ENCODE measurements around the gene ZNF106.

The ZNF106 gene

DNA sequence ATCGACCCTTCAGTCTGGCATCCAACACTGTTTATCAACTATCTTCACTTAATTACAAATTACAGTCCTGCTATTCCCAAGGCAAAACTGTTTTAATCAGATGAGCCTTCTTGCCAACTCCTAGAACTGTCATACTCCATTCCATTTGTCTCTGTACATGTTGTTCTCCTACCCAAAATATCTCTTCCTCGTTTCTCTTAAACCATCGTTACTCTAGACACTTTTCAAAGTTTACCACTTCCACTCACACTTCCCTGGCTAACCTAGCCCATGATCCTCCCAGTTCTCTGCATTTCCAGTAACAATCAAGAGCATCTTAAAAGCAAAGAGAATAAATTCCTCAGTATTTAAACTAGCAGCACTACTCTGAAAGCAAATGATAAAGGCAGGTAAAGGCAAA, 19.9 kb downstream of the ZNF106 start:
- DNase-seq, result no peak

GRCh38 chr15:42465520-42466259, 25.3 kb downstream of the ZNF106 start:
- no peak for DNase-seq

DNA sequence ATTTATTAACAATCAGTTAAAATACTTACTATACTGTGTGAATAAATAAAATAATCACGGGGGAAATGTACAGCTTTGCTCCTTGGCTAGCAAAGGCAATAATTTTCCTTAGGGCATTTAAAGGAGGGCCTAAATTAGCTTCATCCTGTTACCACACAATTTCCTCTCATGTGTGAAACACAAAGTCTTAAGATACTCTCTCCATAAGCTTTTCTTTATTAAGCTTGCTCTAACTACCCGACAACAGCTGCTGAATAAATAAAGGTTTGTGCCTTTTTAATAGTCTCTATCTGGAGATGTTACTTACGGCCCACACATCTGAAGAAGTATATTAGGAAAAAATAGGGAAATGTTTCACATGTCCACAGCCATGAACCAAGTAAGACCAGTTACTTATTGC, 29.7 kb downstream of the ZNF106 start:
- DNase-seq, result no peak

DNA sequence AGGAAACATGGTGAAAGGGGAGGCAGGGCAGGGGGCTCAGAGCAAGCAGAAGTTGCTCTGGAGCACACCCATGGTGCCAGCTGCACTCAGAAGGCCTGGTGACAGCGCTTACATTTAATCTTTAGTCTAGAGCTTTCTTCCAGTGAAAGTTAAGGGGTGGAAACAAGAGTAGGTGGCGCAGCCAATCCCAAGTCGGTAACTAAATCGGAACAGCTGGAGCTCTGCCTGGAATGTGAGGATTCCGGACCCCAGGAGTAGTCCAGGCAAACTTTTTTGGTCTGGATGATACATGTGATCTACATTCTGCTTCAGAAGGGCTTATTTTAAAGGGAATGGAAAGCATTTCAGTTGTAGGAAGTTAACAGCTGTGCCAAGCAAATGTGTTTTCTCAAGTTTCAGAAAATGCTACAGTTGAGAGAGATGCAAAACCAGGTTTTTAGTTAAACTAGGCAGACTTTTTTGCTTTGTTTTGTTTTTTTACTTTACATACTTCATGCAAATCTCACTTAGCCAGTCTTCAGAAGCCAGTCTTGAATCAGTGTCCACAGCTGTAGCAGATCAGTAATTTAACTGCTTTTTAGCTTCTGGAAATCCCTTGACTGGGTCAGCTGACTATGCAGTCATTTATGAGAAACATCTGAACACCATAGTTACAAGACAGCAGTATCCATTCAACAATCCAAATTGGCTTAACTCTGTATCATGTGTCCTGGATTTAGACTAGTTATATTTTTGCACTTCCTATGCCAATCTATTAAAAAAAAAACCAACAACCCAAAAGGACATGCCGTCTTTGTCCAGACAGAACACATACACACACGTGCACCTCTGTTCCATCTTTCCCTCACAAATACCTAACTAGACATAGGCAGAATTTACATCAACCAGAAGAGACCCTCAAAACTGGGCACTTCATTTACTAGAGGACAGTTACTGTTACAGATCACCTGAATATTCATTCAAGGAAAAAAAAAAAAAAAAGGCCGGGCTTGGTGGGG, 33.2 kb downstream of the ZNF106 start:
- no peak for DNase-seq

DNA sequence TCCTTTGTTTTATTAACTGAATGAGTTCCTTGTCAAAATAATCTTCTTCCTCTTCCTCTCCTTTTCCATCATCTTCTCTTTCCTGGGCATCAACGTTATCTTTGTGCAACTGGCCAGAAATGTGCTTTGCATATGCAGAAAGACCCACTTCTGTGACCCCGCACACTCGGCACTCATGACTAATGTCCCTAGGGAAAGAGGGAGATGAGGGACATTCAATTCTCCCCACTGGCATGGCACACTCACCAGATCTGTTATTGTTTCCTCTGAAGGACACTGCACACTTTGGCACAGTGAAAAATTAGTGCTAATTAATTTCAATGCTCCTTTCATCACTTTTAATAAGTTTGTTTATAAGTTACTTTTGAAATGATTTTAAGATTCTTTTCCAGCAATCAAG, 34.0 kb downstream of the ZNF106 start:
- no peak for DNase-seq

GRCh38 chr15:42456531-42456930, 34.4 kb downstream of the ZNF106 start:
- no peak for DNase-seq

DNA sequence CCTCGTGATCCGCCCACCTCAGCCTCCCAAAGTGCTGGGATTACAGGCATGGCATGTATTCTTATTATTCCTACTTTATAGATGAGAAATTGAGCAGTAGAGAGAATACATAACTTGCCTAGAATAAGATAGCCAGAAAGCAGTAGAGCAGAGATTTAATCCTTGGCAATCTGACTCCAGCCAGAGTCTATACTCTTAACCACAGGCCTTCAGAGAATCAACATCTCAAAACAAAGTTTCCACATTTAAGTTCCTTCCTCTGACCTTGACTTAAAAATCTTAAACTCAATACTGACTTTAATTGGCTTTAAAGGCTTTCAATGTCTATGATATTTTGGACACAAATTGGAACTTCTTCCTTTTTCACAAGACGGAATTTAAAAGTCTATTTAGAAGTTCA, 37.1 kb downstream of the ZNF106 start:
- DNase-seq, result no peak

GRCh38 chr15:42450425-42450790, 40.5 kb downstream of the ZNF106 start:
- no peak for DNase-seq

DNA sequence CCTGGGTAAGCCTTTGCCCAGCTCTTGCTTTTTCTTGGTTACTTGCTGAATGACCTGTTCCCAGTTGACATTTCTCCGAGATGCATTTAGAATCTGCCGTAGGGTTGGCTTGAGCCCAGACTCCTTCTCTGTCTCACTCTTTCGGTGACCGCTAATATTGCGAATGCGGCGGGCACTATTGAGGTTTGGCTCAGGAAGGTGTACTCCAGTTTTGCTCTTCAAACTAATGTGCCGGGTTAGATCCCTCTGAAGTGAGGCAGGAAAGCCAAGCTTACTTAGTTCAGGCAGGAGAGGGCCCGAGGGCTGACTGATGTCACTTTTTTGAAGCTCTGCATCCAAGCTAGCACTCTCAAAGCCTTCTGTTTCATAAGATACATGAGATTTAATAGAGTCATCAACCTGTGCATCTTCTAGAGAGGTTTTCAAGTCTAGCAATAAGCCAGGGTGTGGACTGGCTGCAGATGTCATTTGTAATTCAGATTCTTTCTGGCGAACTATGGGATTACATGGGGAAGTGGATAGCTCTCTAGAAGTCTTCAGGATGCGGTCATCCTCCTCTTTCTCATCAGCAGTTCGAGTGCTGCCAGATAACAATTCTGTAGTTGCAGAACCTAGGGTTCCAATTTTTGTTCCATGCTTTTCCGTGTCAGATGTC, 41.0 kb downstream of the ZNF106 start:
- no peak for DNase-seq

DNA sequence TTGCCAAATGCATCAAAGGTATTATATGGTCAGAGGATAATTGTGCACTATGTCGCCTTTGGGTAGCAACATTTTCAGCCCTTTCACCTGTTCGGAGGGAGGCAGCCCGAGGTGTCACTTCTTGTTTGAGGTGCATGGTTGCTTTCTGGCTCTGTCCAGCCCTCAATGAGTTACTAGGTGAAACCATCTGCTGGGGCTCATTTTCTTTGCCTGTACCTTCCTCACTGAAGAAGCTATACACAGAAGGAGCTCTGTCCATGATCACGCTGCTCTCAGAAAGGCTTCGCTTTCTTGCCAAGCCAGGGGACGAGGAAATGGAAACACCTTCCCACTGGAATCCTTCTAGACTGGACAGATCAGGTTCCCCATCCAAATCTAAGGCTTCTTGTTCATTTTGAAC, 42.7 kb downstream of the ZNF106 start:
- DNase-seq, result no peak

- DNase-seq, result no peak
Observed at GRCh38 chr15:42447599-42447998, 43.3 kb downstream of the ZNF106 start.

- DNase-seq, result no peak
Observed at GRCh38 chr15:42445551-42445950, 45.4 kb downstream of the ZNF106 start.

DNA sequence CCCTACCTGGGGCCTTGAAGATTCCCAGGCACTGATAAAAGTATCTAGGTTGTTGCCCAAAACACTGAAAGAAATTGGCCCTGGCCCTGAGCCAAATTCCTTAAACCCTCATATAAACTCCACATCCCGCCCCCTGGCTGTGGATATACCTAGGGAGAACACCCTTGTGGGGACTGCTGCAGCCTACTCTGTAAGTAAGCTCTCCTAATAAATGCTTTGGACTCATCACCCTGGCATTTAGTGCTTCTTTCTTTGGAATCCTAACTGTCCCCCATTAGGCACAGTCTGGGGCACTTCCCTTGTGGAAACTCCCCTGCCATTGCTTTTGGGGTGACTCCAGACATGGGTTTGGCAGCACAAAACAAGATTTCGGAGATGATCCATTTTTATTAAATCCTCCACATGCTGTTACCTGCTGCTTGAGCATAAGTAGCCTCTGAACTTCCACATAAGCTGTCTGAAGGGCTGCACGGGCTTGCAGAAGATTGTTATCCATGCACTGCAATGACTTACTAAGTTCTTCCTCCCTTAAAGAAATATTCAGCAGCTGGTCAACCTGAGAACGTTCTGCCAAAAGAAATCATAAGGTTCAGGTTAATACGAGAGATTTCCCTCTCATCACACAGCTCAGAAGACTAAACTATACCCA, 46.4 kb downstream of the ZNF106 start:
- no peak for DNase-seq

GRCh38 chr15:42427429-42428223, 63.3 kb downstream of the ZNF106 start:
- no peak for DNase-seq

GRCh38 chr15:42421376-42421775, 69.6 kb downstream of the ZNF106 start:
- no peak for DNase-seq

- DNase-seq, result no peak
Observed at GRCh38 chr15:42419369-42419768, 71.6 kb downstream of the ZNF106 start.

DNA sequence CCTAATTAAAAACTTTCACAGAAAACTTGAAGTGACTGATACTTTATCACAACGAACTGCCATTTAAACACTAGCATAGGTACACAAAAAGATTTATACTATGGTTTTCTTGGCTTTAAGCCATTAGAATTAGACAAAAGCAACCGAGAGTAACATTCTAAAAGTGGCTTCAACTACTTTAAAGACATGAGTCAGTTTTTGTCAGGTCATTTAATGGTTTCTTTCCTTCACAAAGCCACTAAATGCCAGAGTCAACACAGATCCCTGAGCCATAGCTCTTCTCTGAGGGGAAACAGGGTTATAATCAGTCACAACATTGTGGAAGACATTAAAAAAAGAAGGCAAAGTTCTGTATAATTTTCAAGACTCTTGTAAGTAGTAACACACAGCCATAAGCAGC, 77.0 kb downstream of the ZNF106 start:
- no peak for DNase-seq

GRCh38 chr15:42411884-42412283, 79.1 kb downstream of the ZNF106 start:
- no peak for DNase-seq

DNA sequence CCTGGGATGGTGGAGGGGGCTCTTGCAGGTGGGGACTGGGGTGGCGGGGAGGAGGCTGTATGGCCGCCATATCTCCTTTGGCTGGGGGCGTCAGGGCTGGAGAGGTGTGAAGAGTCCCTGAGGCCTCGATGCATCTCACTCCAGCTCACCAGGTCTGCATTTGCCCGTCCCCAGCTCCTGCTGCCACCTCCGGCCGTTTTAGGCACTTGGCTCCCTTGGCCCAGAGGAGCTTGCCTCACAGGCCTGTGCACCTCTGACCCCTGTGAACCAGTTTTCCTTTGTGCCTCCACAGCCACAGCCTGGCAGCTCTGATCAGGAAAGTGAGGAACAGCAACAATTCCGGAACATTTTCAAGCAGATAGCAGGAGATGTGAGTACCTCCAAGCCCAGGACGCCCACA, 81.9 kb downstream of the ZNF106 start:
- no peak for DNase-seq

DNA sequence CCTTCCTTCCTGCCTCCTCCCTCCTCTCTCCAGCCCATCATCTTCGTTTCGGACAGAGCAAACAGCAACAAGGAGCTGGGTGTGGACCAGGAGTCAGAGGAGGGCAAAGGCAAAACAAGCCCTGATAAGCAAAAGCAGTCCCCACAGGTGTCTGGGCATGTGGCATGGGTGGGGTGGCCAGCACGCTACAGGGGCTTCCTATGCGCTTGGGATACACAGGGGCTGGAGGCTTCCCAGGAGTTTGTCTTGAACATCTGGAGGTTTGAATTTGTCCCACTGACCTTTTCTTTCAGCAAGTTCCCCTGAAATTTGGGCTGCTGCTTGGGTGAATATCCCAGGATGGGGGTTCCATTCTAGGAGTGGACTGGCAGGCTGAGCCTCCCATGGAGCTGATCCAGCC, 82.8 kb downstream of the ZNF106 start:
- no peak for DNase-seq

GRCh38 chr15:42405863-42406482, 85.0 kb downstream of the ZNF106 start:
- no peak for DNase-seq

Measured in CD4-positive, alpha-beta T cell treated with Interleukin-15 for 1 hour (primary cell).